ENCODE data around the gene MTM1. TPM values are rescaled to one million over a fixed set of nuclear protein-coding genes. Genes with fewer than 3 reads are reported as not detected.

MTM1 gene
- total and polyA plus RNA-seq, 9 of the 15 experiments (the other 6 are each of a cell fraction or from before 2014, with no cell fraction given), result 5.6 to 13.3 (median 9.5) TPM

DNA sequence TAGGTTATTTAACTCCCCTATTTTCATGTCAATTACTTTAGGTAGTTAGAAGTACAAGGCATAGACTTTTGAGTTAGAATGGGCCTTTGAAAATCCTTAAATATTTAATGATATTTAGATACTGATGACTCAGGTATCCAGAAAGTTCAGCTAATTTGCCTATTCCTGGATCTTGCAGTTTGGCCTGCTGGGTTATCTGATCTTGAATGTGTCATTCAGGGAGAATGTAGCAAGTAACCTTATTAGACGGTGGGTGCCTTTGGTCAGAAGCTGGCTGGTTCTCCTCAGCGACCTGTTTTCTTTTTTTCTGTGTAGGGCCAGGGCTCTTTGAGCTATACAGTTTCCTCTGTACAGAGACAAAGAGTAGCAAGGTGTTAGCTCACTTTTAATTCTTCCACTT, 42.0 kb downstream of the MTM1 start:
- WGBS (ENCODE audit: insufficient coverage, low coverage, missing lambda C conversion rate), result 29% methylated on average over 1 of the region's 2 CpGs
- POLR2A ChIA-PET, result interaction anchor here (1.2 kb wide), 1 partner anchor 36 kb away, joined by 3 read pairs; no protein-coding TSS in a partner anchor

DNA sequence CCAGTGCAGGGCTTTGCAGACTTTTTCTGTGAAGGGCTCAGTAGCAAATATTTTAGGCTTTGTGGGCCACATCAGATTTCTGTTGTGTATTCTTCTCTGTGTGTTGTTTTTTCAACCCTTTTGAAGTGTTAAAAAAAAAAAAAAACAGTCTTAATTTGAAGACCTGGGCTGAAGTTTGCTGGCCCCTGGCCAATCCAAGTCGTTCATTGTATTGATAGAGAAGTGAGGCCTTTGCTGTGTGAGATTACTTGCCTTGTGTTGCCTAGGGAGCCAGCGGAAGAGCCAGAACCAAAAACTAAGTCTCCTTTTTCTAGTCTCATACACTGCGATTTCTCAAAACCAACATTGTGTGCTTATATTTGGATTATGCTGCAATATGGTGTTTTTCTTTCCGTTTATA, 46.9 kb downstream of the MTM1 start:
- ATAC-seq, result no peak
- no peak overlapping the region for H2AFZ ChIP-seq (ENCODE audit: low read depth, low read length)
- H3K9me1 ChIP-seq (ENCODE audit: control insufficient read depth, insufficient read depth, low read length), result no peaks in the 10 kb centered on the region
- intact Hi-C loops (cut with micrococcal nuclease) (no loop called here), in situ Hi-C loops (cut with MboI) (no loop called here)
- peaks cover 8% of the 10 kb centered on the region for H3K36me3 ChIP-seq (ENCODE audit: control insufficient read depth, insufficient read depth, low read length)
- no peak overlapping the region for H3K4me3 ChIP-seq
- H3K9me3 ChIP-seq (replicated peaks; ENCODE audit: control insufficient read depth, insufficient read depth, low read depth, low read length), result no peaks in the 10 kb centered on the region
- POLR2A ChIA-PET, result no interaction called here
- H4K20me1 ChIP-seq (replicated peaks; ENCODE audit: control insufficient read depth, insufficient read depth, low read length), result no peaks in the 10 kb centered on the region
- peaks cover 0 to 2% of the 10 kb centered on the region in 2 experiments; a peak in 2 of 5 replicates for H3K4me1 ChIP-seq (replicated peaks in 1 of 2; ENCODE audit: control insufficient read depth in 2 of 2, insufficient read depth in 2 of 2, low read length in 2 of 2)
- 55% methylated on average over 4 of the region's 4 CpGs for WGBS (ENCODE audit: insufficient coverage, low coverage, missing lambda C conversion rate)
- CTCF ChIA-PET (ENCODE audit: low intra/inter-chr PET ratio), result no interaction called here
- no peak overlapping the region for H3K4me2 ChIP-seq (ENCODE audit: insufficient read depth, low read length)
- H3K9ac ChIP-seq (ENCODE audit: insufficient read depth in 1 of 2, low read depth in 2 of 2, low read length in 2 of 2), result no peak overlapping the region
- BruUV-seq (replicated peaks), result no TSS peak
- no peaks in the 10 kb centered on the region for H3K79me2 ChIP-seq (ENCODE audit: control insufficient read depth, insufficient read depth, low read length)
- no peaks in the 10 kb centered on the region for H3K27me3 ChIP-seq (ENCODE audit: control insufficient read depth in 2 of 2, insufficient read depth in 2 of 2, low read length in 2 of 2)
- no peak for DNase-seq (ENCODE audit: extremely low read depth in 1 of 4, low spot score in 3 of 4)
- FAIRE-seq, result no peak
- no peak overlapping the region for H3K27ac ChIP-seq (ENCODE audit: extremely low read depth, low read depth, low read length)
- TF ChIP-seq, protein P1, sequence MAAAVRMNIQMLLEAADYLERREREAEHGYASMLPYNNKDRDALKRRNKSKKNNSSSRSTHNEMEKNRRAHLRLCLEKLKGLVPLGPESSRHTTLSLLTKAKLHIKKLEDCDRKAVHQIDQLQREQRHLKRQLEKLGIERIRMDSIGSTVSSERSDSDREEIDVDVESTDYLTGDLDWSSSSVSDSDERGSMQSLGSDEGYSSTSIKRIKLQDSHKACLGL (CRISPR knock-in tag; IDR thresholded peaks at IDR 0.05; ENCODE audit: borderline replicate concordance, poor library complexity, severe bottlenecking), result no peak
- no peak for TF ChIP-seq EGR1 (conservative IDR thresholded peaks at IDR 0.05)
- no peak for TF ChIP-seq NFE2L1 (tag; IDR thresholded peaks at IDR 0.05; ENCODE audit: borderline replicate concordance, low read depth)
- TF ChIP-seq RFX5 (IDR thresholded peaks at IDR 0.05; ENCODE audit: low read depth, low read length), result no peak
- no peak for TF ChIP-seq CREB1 (IDR thresholded peaks at IDR 0.05)
- TF ChIP-seq CREB1 (CRISPR knock-in tag; IDR thresholded peaks at IDR 0.05), result no peak
- TF ChIP-seq FOXA1 (IDR thresholded peaks at IDR 0.05; ENCODE audit: borderline replicate concordance), result no peak
- no peak for TF ChIP-seq ZNF507 (tag; conservative IDR thresholded peaks at IDR 0.05)
- no peak for TF ChIP-seq KAT8 (IDR thresholded peaks at IDR 0.05; ENCODE audit: low read depth)

More for the DNA sequence above, 42.0 kb downstream of the MTM1 start:
- no peak overlapping the region for H3K9ac ChIP-seq (ENCODE audit: insufficient read depth in 1 of 2, low read depth in 2 of 2, low read length in 2 of 2)
- H3K27ac ChIP-seq (ENCODE audit: extremely low read depth, low read depth, low read length), result no peak overlapping the region
- TF ChIP-seq C11orf30 (IDR thresholded peaks at IDR 0.05; ENCODE audit: low read depth) (no peak), POLR2A (conservative IDR thresholded peaks at IDR 0.05) (no peak), YY1 (IDR thresholded peaks at IDR 0.05; ENCODE audit: borderline replicate concordance in 1 of 3, control insufficient read depth in 1 of 3, extremely low read depth in 1 of 3, insufficient read depth in 3 of 3, insufficient read length in 1 of 3, insufficient replicate concordance in 2 of 3, low read depth in 1 of 3, low read length in 2 of 3) (no peak), DMBX1 (CRISPR knock-in tag; IDR thresholded peaks at IDR 0.05; ENCODE audit: borderline replicate concordance) (no peak)
- FAIRE-seq (no peak), ATAC-seq (no peak), DNase-seq (ENCODE audit: extremely low read depth in 1 of 4, low spot score in 3 of 4) (no peak)
- in situ Hi-C loops (cut with MboI), result no loop called here
- CTCF ChIA-PET (ENCODE audit: low intra/inter-chr PET ratio), result no interaction called here
- H2AFZ ChIP-seq (ENCODE audit: low read depth, low read length), result no peak overlapping the region
- H3K4me1 ChIP-seq (replicated peaks in 1 of 2; ENCODE audit: control insufficient read depth in 2 of 2, insufficient read depth in 2 of 2, low read length in 2 of 2), result no peaks in the 10 kb centered on the region
- H3K9me1 ChIP-seq (ENCODE audit: control insufficient read depth, insufficient read depth, low read length), result no peaks in the 10 kb centered on the region
- H3K27me3 ChIP-seq (ENCODE audit: control insufficient read depth in 2 of 2, insufficient read depth in 2 of 2, low read length in 2 of 2), result no peaks in the 10 kb centered on the region
- intact Hi-C loops (cut with micrococcal nuclease), result no loop called here
- no peaks in the 10 kb centered on the region for H3K79me2 ChIP-seq (ENCODE audit: control insufficient read depth, insufficient read depth, low read length)
- no TSS peak for BruUV-seq (replicated peaks)
- H3K4me3 ChIP-seq, result no peak overlapping the region
- peaks cover 6% of the 10 kb centered on the region; the same call in 2 of the 3 replicates for H3K36me3 ChIP-seq (ENCODE audit: control insufficient read depth, insufficient read depth, low read length)
- H3K4me2 ChIP-seq (ENCODE audit: insufficient read depth, low read length), result no peak overlapping the region
- H4K20me1 ChIP-seq (replicated peaks; ENCODE audit: control insufficient read depth, insufficient read depth, low read length), result no peaks in the 10 kb centered on the region
- no peaks in the 10 kb centered on the region for H3K9me3 ChIP-seq (replicated peaks; ENCODE audit: control insufficient read depth, insufficient read depth, low read depth, low read length)
